ENCODE results near the gene BAIAP3. TPM values are rescaled to one million over a fixed set of nuclear protein-coding genes. Genes with fewer than 3 reads are reported as not detected.
A peak's percentile ranks its signal among the peaks of the same experiment; 100 is the strongest.

The BAIAP3 gene
- total and polyA plus RNA-seq, 12 donors: 0.79 to 129 (median 16.3) TPM

DNA sequence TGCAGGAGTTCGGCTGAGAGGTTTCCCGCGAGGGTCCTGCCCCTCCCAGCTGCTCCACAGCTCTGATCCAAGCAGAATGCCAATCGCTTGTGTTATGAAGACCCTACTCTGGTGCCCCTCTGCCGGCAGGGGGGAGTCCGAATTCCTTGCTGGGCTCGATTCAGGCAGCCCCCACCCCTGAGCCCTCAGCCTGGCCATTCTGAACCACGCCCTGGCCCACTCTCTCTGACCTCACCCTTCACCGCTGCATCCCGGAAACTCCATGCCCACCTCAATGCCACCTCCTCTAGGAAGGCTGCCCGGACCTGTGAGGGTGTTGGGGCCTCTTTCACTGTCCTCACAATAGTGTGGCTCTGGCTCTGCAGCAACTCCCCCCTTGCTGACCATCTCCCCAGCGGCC is 31.9 kb upstream of the BAIAP3 start:
- Histone ChIP-seq H3K36me3 (replicated peaks in 1 of 2) (no peaks in the 10 kb centered on the region), H3K4me1 (replicated peaks in 1 of 2) (peaks cover 4 to 12% of the 10 kb centered on the region in 2 donors), H3K27me3 (no peaks in the 10 kb centered on the region), H3K4me3 (no peak overlapping the region), H3K9me3 (replicated peaks in 1 of 3) (no peaks in the 10 kb centered on the region), H3K27ac (no peak overlapping the region)
- DNase-seq: no peak
- TF ChIP-seq, protein P1, sequence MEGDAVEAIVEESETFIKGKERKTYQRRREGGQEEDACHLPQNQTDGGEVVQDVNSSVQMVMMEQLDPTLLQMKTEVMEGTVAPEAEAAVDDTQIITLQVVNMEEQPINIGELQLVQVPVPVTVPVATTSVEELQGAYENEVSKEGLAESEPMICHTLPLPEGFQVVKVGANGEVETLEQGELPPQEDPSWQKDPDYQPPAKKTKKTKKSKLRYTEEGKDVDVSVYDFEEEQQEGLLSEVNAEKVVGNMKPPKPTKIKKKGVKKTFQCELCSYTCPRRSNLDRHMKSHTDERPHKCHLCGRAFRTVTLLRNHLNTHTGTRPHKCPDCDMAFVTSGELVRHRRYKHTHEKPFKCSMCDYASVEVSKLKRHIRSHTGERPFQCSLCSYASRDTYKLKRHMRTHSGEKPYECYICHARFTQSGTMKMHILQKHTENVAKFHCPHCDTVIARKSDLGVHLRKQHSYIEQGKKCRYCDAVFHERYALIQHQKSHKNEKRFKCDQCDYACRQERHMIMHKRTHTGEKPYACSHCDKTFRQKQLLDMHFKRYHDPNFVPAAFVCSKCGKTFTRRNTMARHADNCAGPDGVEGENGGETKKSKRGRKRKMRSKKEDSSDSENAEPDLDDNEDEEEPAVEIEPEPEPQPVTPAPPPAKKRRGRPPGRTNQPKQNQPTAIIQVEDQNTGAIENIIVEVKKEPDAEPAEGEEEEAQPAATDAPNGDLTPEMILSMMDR (IDR thresholded peaks at IDR 0.05): no peak
- TF ChIP-seq POLR2A (IDR thresholded peaks at IDR 0.05): no peak
- 71 to 74% (median 73%) methylated on average over 11 to 12 of the region's 12 CpGs for WGBS, 4 donors
- intact Hi-C loops (cut with DNase I): no loop called here

DNA sequence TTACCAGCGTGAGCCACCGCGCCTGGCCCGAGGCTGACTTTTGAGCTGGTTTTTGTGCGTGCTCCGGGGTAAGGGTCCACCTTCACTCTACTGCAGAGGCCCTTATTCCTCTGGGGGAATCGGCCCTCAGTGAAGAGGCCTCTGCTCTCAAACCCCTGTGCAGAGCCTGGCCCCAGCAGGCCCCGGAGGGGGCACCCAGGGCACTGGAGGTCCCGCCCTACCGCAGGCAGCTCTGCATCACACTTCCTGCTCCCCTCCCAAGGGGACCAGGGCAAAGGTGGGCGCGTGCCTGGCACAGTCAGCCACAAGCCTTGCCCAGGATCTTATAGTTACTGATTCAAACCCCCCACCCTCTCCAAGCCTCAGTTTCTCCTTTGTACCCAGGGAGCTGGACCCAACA is 27.6 kb upstream of the BAIAP3 start:
- 62 to 91% (median 73%) methylated on average over 8 to 12 of the region's 12 CpGs for WGBS, 4 donors
- Histone ChIP-seq H3K4me3 (no peak overlapping the region), H3K9me3 (replicated peaks in 1 of 3) (no peaks in the 10 kb centered on the region), H3K27me3 (no peaks in the 10 kb centered on the region), H3K27ac (no peak overlapping the region), H3K36me3 (replicated peaks in 1 of 2) (no peaks in the 10 kb centered on the region), H3K4me1 (replicated peaks in 1 of 2) (peaks cover 6 to 8% of the 10 kb centered on the region in 2 donors)
- intact Hi-C loops (cut with DNase I): no loop called here
- TF ChIP-seq, protein P1 (IDR thresholded peaks at IDR 0.05): no peak
- no peak for TF ChIP-seq POLR2A (IDR thresholded peaks at IDR 0.05)
- no peak for DNase-seq

DNA sequence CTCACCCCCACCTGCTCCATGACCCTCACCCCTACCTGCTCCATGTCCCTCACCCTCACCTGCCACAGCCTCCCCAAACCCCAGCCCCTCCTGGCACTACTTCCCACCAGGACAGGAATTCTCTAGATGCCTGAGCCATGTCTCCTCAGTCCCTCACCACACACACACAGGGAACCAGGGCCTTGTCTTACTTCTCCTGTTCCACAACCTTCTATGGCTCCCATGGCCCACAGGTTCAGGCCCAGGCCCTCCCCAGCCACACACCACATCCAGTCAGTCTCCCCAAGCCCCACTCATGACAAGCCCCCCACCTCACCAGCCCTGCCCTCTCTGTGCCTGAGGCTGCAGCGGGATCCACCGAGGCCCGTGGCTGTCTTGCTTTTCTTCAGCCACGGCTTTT is 27.1 kb upstream of the BAIAP3 start:
- Histone ChIP-seq H3K9me3 (replicated peaks in 1 of 3) (no peaks in the 10 kb centered on the region), H3K36me3 (replicated peaks in 1 of 2) (no peaks in the 10 kb centered on the region), H3K27ac (no peak overlapping the region), H3K27me3 (no peaks in the 10 kb centered on the region), H3K4me3 (no peak overlapping the region), H3K4me1 (replicated peaks in 1 of 2) (peaks cover 10 to 11% of the 10 kb centered on the region in 2 donors)
- WGBS, 4 donors: 49 to 70% (median 69%) methylated on average over 3 to 4 of the region's 4 CpGs
- intact Hi-C loops (cut with DNase I): no loop called here
- TF ChIP-seq POLR2A (IDR thresholded peaks at IDR 0.05): no peak
- TF ChIP-seq, protein P1 (IDR thresholded peaks at IDR 0.05): no peak
- DNase-seq: no peak

DNA sequence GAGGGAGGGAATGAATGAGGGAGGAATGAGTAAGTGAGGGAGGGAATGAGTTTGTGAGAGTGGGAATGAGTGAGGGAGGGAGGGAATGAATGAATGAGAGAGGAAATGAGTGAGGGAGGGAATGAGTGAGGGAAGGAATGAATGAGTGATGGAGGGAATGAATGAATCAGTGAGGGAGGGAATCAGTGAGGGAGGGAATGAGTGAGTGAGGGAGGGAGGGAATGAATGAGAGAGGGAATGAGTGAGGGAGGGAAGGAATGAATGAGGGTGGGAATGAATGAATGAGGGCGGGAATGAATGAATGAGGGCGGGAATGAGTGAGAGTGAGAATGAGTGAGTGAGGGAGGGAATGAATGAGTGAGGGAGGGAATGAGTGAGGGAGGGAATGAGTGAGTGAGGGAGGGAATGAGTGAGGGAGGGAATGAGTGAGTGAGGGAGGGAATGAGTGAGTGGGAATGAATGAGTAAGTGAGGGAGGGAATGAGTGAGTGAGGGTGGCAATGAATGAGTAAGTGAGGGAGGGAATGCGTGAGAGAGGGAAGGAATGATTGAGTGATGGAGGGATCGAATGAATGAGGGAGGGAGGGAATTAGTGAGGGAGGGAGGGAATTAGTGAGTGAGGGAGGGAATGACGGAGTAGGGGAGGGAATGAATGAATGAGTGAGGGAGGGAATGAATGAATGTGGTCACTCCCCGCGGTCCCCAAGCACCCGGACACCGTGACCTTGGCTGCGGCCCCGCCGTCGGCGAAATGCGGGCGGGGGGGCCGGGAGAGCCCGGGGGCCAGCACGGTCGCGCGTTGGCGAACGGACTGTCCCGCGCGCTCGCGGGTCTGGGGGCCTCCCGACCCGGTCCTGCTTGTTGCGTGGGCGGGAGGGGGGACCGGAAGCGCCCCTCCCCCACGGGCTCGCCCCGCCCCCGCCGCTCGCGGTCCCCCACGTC is 25.1 kb upstream of the BAIAP3 start:
- H3K27ac ChIP-seq: peak overlapping the region; percentile 93 to 100 (median 99)
- H3K9me3 ChIP-seq (replicated peaks in 1 of 3): no peaks in the 10 kb centered on the region
- TF ChIP-seq POLR2A (IDR thresholded peaks at IDR 0.05): no peak
- TF ChIP-seq, protein P1 (IDR thresholded peaks at IDR 0.05): no peak
- peaks cover 0 to 8% of the 10 kb centered on the region in 2 donors for H3K36me3 ChIP-seq (replicated peaks in 1 of 2)
- 4 to 12% (median 9%) methylated on average over 13 to 42 of the region's 43 CpGs for WGBS, 4 donors
- intact Hi-C loops (cut with DNase I): no loop called here
- peak in 3 of 7 donors; percentile 52 to 69 (median 63) for DNase-seq
- no peaks in the 10 kb centered on the region for H3K27me3 ChIP-seq
- peaks cover 28 to 29% of the 10 kb centered on the region in 2 donors for H3K4me1 ChIP-seq (replicated peaks in 1 of 2)
- peak overlapping the region in 2 of 4 donors; percentile 54 to 92 for H3K4me3 ChIP-seq
